ENCODE measurements around the gene GPAM. TPM values are rescaled to one million over a fixed set of nuclear protein-coding genes. Genes with fewer than 3 reads are reported as not detected.

GPAM gene
- total and polyA plus RNA-seq, 9 of the 15 experiments (the other 6 are each of a cell fraction or from before 2014, with no cell fraction given), result 3.5 to 7.5 (median 5.5) TPM

GRCh38 chr10:112232670-112233069 lies 49.1 kb upstream of the GPAM start:
- H3K27ac ChIP-seq (ENCODE audit: extremely low read depth, low read depth, low read length), result no peak overlapping the region
- no peak overlapping the region for H2AFZ ChIP-seq (ENCODE audit: low read depth, low read length)
- FAIRE-seq (no peak), ATAC-seq (no peak), DNase-seq (ENCODE audit: extremely low read depth in 1 of 4, low spot score in 3 of 4) (no peak)
- intact Hi-C loops (cut with micrococcal nuclease), result no loop called here
- H3K79me2 ChIP-seq (ENCODE audit: control insufficient read depth, insufficient read depth, low read length), result no peaks in the 10 kb centered on the region
- H3K9me1 ChIP-seq (ENCODE audit: control insufficient read depth, insufficient read depth, low read length), result no peaks in the 10 kb centered on the region
- no peaks in the 10 kb centered on the region for H3K9me3 ChIP-seq (replicated peaks; ENCODE audit: control insufficient read depth, insufficient read depth, low read depth, low read length)
- no peak overlapping the region for H3K9ac ChIP-seq (ENCODE audit: insufficient read depth in 1 of 2, low read depth in 2 of 2, low read length in 2 of 2)
- H3K36me3 ChIP-seq (ENCODE audit: control insufficient read depth, insufficient read depth, low read length), result no peaks in the 10 kb centered on the region
- ChIA-PET CTCF (ENCODE audit: low intra/inter-chr PET ratio) (no interaction called here), POLR2A (no interaction called here)
- no TSS peak for BruUV-seq (replicated peaks)
- WGBS (ENCODE audit: insufficient coverage, low coverage, missing lambda C conversion rate), result 0% methylated on average over 6 of the region's 6 CpGs
- TF ChIP-seq SRSF9 (IDR thresholded peaks at IDR 0.05; ENCODE audit: borderline replicate concordance, low read depth, low read length) (no peak), ZFP30 (CRISPR knock-in tag; IDR thresholded peaks at IDR 0.05; ENCODE audit: borderline replicate concordance) (no peak), SNIP1 (IDR thresholded peaks at IDR 0.05; ENCODE audit: low read depth) (no peak), ATF3 (IDR thresholded peaks at IDR 0.05) (no peak), ATF3 (CRISPR knock-in tag; conservative IDR thresholded peaks at IDR 0.05) (no peak), ZBTB26 (CRISPR knock-in tag; IDR thresholded peaks at IDR 0.05) (no peak), FOS (IDR thresholded peaks at IDR 0.05; ENCODE audit: extremely low read depth, insufficient read length) (no peak), CBFB (CRISPR knock-in tag; IDR thresholded peaks at IDR 0.05) (no peak), EGR1 (conservative IDR thresholded peaks at IDR 0.05) (no peak)
- no peaks in the 10 kb centered on the region for H3K4me1 ChIP-seq (replicated peaks in 1 of 2; ENCODE audit: control insufficient read depth in 2 of 2, insufficient read depth in 2 of 2, low read length in 2 of 2)
- H3K4me3 ChIP-seq, result no peak overlapping the region
- H3K4me2 ChIP-seq (ENCODE audit: insufficient read depth, low read length), result no peak overlapping the region
- in situ Hi-C loops (cut with MboI), result no loop called here
- H4K20me1 ChIP-seq (replicated peaks; ENCODE audit: control insufficient read depth, insufficient read depth, low read length), result no peaks in the 10 kb centered on the region
- H3K27me3 ChIP-seq (ENCODE audit: control insufficient read depth in 2 of 2, insufficient read depth in 2 of 2, low read length in 2 of 2), result peaks cover 0 to 12% of the 10 kb centered on the region in 2 experiments; a peak in 2 of 5 replicates

All from K562 (cell line).